HG03558 (cell line): ENCODE results near the gene CWC22.
"Not testable (repeated sequence)": the region's sequence is repeated elsewhere in the genome, so short reads cannot be mapped to it uniquely, and the experiment has no call there.

ENCODE experiments used
- ATAC-seq: cut with Tn5 transposase; IDR thresholded peaks from one replicate; pipeline ENCODE4 v1.9.1; 2021; ENCODE audit warnings: moderate number of reproducible peaks; ENCODE audit not compliant: unreplicated experiment; ENCODE audit errors: extremely low read depth

Gene CWC22

DNA sequence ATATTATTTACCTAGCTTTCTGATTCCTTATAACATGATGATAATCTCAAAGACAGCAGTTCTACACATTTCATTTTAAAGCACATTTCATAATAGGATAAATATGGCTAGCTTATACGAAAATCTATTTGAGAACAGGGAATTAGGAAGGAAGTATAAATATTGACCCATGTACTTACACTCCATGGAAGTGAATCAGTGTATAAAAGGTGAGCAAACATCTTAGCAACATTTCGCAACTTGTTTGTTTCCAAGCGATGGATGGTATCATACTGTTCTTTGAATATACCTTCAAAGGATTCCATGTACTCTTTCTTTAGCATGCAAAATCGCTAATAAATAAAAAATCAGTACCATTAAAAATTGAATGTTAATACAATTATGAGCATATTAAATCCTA is 53.1 kb downstream of the CWC22 start:
- ATAC-seq: no peak

DNA sequence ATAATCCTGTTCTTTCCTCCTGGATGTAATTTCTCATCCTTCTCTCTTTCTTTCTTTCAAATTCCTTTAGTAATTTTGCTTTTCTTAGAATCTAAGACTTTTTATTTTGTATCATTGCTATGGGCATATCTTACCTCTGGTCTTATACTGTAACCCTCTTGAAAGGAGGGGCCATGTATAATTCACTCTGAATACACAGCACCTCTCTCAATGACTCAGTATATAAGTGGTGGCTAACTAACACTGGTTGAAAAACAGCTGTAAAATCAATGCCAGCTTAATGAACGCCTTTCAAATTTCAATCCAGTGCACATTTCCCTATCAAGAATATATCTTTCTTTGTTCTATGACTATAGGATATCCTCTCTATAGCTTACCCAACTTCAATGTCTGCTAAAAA is 53.7 kb downstream of the CWC22 start:
- ATAC-seq: no peak

DNA sequence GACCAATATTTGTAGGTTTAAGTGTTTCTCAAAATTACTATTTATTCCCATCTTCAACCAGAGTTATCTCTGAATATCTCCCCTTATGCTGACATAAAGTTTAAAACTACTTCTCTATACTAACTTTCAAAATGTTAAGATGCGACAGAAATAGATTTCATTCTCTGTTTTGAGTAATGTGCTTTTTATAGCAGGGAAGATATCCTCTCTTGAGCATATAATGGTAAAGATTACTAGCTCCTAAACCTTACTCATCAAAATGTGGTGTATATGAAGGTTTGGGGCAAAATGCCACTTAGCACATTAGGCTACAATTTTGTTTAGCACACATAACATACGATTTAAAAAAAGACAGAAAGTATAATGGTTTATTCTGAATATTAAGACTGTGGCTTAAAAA is 54.4 kb downstream of the CWC22 start:
- ATAC-seq: no peak

DNA sequence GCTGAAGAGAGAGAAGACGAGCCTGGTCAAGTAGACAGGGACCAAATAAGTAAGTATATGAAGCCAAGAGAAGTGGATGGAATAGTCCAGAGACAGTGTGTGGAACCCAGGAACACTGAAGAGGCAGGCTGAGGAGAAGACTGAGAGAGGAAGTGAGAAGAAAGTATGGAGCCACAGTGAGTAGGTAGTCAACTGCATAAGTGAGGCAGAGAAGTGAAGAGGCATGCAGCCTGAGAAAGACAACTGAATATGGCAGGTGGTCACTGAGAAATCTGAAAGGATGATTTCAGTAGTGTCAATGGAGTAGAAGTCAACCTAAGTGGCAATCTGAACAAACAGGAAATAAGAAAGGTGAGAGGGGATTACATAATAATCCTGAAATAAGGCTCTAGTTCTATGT is 55.4 kb downstream of the CWC22 start:
- no peak for ATAC-seq

DNA sequence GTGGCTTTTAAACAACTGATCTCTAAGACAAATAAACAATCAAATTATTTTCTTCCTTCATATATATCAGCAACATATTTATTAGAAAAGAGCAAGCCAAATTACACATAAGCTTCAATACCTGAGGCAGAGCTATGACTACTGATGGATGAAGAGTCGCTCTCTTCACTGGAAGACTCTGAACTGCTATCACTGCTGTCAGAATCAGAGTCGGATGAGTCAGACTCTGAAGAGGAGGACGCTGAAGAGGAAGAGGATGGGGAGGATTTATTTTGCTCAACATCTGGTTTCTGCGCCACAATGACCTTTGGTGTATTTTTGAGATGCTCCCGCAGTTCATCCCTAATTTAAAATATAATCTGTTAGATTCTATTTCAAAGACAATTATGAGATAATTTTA is 56.7 kb downstream of the CWC22 start:
- ATAC-seq: no peak

DNA sequence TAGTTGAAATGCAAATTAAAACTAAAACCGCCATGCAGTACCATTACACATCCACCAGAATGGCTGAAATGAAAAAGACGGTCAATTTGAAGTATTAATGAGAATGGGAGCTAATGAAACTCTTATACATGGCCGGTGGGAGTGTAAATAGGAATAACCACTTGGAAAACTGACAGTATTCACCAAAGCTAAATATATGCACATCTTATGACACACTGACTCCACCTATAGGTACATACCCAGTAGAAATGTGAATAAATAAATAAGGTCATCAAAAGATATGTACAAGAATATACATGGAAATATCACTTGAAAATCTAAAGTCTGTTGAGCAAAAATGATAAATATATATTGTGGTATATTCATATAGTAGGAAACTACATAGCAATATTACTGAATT is 57.7 kb downstream of the CWC22 start:
- no peak for ATAC-seq

DNA sequence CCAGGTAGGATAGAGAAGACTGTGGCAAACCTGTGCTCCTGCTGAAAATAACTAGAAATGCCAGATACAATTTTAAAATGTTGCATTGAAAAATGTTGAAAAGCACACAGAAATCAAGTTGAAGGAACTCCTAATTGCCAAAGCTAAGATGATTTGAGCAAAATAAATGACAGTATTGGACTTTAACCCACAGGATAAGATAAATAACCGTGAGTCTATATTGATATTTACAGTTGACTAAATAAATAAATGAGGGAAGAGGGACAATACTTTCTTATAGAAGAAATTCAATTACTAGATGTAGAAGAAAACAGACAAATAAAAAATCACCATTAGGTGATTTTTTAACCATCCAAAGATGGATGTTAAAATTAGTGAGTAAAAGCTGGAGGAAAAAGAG is 59.0 kb downstream of the CWC22 start:
- ATAC-seq: no peak

DNA sequence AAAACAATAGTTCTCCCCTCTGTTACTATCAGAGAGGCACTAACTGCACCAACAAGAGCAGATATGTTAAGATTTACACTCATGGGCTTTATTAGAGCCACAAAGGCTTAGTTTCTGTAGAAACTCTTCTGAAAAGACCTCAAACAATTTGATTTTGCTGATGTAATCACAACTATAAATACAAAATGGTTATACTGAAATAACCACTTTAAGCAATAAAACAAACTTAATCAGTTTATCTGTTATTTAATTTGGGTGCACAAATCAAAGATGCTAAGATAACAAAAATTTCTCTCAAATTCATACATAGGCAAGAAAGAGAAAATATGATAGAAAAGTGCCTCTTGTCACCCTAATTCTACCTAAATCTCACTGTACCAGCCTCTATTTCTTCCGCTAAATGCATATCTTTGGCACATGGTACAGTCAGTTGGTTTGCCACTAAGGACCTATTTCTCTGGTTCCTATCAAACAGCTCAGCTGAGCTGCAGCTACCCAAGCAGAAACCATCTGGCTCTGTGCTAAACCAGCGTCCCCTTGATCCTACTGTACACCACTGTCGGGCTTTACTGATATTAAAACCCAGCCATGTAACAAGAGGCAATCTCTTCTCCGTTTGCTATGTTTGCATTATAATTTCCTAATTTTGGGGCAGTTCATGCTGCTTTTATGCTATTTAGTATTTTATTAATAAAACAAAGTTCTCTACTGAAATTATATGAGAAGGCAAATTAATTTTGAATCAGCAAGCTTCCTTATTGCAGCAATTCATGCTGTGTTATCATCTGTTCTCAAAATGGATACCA is 60.1 kb downstream of the CWC22 start:
- ATAC-seq: no peak

DNA sequence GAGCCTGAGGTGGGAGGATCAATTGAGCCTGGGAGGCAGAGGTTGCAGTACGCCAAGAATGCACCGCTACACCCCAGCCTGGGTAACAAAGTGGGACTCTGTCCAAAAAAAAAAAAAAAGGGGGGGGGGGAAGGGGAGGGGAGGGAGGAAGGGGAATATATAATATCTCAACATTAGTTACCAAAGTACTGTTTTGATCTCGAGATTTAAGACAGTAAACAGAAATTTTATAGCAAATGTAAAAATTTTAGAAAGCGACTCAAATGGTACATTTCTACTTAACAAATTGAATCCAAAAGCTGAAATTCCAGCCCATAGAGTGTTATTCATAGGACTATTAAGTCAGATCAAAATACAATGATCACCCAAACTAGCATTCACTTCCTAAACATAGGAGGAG is 60.8 kb downstream of the CWC22 start:
- ATAC-seq: no peak

DNA sequence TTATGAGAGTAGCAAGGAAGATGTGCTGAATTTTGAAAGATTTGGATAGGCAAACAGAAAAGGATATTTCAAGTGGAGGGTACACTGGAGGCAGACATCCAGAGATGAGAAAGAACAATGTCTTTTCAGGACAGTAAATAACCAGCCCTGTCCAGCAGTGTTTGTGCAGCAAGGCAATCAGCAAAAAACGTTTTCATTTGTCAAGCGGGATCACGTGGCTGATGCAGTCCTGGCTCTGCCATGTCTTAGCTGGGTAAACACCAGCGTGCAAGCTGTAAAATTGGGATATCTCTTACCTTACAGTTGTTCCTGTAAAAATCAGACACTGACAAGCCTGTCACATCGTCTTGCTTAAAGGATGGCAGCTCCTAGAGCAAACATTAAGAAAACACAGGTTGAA is 67.8 kb downstream of the CWC22 start:
- ATAC-seq: no peak

DNA sequence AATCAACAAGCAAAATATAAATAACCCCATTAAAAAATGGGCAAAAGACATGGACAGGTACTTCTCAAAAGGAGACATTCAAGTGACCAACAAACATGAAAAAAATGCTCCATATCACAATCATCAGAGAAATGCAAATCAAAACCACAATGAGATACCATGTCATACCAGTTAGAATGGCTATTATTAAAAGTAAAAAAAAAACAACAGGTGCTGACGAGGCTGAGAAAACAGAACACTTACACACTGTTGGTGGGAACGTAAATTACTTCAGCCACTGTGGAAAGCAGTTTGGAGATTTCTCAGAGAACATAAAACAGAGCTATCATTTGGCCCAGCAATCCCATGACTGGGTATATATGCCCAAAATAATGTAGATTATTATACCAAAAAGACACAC is 69.1 kb downstream of the CWC22 start:
- no peak for ATAC-seq

DNA sequence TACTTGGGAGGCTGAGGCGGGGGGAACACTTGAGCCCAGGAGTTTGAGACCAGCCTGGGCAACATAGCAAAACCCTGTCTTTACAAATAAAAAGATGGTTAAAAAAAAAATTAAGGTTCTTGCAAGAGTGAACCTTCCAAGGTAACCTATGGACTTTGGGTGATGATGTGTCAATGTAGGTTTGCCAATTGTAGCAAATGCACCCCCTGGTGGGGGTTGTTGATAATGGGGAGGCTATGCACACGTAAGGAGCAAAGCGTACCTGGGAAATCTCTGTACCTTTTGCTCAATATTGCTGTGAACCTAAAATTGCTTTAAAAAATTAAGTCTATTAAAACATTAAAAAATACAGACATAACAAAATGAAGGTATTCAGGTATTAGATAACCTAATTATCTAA is 70.4 kb downstream of the CWC22 start:
- no peak for ATAC-seq

DNA sequence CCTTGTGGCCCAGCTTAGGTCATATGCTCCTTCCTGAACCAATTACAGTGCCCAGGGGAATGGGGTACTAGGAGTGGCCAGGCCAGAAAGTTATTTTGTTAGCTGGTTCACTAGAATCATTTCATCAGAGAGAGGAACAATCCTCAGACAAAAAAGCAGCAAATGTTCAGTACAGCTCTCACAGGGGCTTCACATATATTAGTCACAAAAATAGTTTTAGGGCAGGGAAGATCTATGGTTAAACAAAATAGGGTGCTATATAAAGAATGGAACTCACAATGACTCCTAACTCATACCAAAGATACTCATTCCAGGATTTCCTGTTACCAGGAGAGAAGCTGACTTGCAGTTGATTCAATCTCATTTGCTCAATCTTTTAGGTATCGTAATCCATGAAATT is 71.0 kb downstream of the CWC22 start:
- ATAC-seq: no peak

DNA sequence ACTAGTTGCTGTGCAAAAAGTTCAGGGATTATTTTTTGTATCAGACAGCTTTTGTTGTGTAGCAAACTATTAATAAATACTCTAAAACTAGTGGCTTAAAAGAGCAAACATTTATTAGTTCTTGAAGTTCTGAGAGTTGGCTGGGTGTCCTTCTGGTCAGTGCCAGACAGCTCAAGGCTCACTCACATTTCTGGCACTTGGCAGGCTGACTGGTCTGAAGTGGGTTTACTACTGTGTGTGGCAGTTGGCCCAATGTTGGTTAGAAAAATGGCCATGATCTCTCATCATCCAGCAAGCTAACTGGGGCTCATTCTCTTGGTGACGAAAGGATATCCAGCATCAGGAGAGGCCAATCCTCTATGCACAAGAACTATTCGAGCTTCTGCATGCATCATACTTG is 74.3 kb downstream of the CWC22 start:
- ATAC-seq: no peak

DNA sequence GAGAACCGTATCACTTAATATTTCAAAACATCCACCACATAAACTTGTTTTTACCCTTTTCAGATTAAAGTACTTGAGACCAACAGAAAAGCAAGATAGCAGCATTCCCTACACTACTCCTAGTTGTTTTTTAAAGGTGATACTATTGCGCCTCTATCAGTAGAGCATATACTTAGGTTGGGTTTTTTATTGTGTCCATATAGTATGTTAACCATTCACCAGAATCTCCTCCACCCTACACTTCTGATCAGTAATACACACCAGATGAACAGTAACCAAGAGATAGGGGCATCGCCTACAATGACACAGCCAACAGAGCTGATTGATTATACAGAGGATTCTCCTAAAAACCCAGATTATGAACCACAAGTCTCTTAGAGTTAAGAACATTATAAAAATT is 75.6 kb downstream of the CWC22 start:
- no peak for ATAC-seq

DNA sequence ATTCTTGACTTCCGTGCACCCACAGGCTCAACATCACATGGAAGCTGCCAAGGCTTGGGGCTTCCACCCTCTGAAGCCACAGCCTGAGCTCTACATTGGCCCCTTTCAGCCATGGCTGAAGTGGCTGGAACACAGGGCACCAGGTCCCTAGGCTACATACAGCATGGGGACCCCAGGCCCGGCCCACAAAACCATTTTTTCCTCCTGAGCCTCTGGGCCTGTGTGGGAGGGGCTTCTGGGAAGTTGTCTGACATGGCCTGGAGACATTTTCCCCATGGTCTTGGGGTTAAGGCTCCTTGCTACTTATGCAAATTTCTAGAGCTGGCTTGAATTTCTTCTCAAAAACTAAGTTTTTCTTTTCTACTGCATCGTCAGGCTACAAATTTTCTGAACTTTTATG is 77.1 kb downstream of the CWC22 start:
- not testable (repeated sequence) for ATAC-seq

DNA sequence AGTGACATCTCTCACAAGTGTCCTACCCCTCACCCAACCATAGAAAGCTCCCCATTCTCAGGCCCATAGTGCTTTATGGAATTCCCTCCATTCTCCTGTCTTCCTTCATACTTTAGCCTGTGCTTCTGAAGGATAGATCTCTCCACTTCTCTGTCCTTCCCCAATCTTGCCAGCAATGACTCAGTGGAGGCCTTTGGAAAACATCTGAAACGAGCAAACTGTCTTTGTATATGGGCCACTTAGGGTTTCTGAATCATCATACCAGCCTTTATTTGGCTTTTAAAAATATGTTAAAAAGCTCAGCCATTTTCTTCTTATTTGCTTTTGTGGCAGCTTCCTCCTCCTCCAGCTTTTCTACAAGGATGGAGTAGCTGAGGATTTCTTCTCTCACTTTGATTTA is 80.1 kb downstream of the CWC22 start:
- ATAC-seq: no peak

DNA sequence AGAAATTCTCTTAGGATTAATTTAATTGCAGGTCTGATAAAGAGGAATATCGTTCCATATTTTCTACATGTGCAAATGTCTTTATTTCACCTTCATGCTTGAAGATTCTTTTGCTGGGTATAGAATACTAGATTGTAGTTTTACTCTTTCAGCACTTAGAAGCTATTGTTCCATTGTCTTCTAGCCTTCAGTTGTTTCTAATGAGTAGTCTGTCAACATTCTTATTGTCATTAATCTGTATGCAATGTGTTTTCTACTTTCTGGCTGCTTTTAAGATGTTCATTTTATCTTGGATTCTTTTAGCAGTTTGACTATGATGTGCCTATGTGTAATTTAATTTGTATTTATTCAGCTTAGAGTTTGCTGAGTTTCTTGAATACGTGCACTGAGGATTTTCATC is 81.4 kb downstream of the CWC22 start:
- no peak for ATAC-seq

DNA sequence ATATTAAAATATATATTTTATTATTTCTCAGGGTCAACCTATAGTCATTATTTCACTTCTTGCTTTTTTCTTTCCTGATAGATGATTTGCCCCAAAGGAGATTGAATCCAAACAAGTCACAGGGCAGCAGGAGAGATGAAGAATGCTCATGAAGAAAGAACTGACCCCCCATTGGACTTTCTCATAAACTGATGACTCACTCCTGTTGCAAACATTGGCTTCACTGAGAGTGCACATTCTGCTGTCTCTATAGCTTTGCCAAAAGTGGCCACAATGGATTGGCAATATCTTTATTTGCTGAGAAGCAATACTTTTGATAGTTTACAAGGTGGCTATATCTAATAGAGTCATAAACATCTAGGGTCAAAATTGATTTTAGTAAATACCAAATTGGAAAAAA is 89.8 kb downstream of the CWC22 start:
- no peak for ATAC-seq

DNA sequence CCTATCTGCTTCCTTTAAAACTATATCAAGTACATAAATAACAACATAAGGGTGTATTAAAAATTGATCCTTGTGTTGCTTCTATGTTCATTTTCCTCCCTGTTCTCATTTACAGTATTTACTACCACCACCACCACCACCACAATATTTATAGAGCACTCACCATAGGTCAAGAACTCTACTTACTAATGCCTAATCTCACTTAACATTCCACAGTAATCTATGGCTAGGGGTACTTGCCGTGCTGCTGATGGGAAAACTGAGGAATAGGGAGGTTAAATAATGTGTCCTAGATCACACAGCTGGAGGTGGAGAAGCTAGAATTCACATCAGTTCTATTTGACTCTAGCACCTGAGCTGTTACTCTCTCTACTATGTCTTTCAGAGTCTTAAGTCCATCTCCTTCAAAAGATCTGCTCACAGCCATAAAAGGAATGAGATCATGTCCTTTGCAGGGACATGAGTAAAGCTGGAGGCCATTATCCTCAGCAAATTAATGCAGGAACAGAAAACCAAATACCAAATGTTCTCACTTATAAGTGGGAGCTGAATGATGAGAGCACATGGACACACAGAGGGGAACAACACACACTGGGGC is 91.6 kb downstream of the CWC22 start:
- no peak for ATAC-seq

DNA sequence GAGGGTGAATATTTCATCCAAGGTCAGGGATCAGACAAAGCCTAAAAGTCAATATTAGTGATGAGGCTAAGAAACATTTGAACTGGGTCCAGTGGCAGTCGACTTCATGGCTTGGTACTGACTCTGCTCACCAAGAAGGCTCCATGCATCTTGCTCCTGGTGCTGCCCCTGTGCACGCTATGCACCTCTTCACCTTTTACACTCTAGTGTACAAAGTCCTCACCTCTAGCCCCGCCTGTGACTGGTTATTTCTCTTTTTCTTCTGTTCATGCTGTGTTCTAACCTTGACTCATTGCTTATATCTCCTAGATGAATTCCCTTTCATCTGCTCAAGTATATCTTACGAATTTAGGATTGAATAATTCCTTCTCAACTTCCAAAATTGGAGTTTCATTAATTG is 93.3 kb downstream of the CWC22 start:
- ATAC-seq: no peak

DNA sequence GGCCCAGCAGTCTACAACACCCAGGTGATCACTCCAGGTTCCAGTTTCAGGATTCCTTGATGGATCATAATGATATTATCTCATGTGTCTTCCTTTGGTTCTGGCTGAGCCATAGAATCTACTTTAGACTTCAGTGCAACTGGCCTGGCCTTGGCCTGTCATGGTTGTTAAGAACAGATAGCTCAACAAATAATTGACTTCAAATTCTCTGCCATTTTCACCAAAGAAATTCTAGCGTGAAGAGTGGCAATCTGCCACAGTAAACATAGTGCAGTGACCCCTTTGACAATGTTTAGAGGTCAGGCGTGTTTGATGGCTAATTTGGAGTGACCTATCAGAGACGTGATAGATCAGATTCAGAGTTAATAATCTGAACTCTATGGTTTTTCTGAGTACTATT is 95.5 kb downstream of the CWC22 start:
- ATAC-seq: no peak
